Liver (tissue), 9 donors: Measurements from ENCODE around the gene PNKD. TPM values are rescaled to one million over a fixed set of nuclear protein-coding genes. Genes with fewer than 3 reads are reported as not detected.

Source experiments
- DNase-seq: peaks from one replicate; pipeline ENCODE4 v3.0.0-alpha.2; 2017; ENCODE audit warnings: low spot score
- H3K27ac ChIP-seq, 2 donors: one replicate each; pipeline ENCODE4 v1.7.0; 2013; ENCODE audit warnings: inconsistent platforms in 2 of 2, low read length in 2 of 2, control low read depth in 1 of 2, low read depth in 1 of 2, mild to moderate bottlenecking in 1 of 2
- H3K27me3 ChIP-seq, 4 donors: one replicate each; pipeline versions ENCODE4 v1.6.1 to v1.7.0; 2013; ENCODE audit warnings: low read length in 3 of 4, inconsistent platforms in 1 of 4, mild to moderate bottlenecking in 1 of 4, moderate library complexity in 1 of 4; ENCODE audit not compliant: control insufficient read depth in 4 of 4, insufficient read depth in 4 of 4
- H3K36me3 ChIP-seq, 4 donors: one replicate each; pipeline versions ENCODE4 v1.6.1 to v1.7.0; 2013; ENCODE audit warnings: low read length in 3 of 4, mild to moderate bottlenecking in 3 of 4, low read depth in 1 of 4, moderate library complexity in 1 of 4; ENCODE audit not compliant: control insufficient read depth in 4 of 4, insufficient read depth in 3 of 4
- H3K4me1 ChIP-seq, 4 donors: one replicate each; pipeline versions ENCODE4 v1.6.1 to v1.7.0; 2013; ENCODE audit warnings: low read length in 3 of 4, mild to moderate bottlenecking in 3 of 4, moderate library complexity in 1 of 4; ENCODE audit not compliant: control insufficient read depth in 4 of 4, insufficient read depth in 4 of 4
- H3K4me3 ChIP-seq, 3 donors: one replicate each; pipeline versions ENCODE4 v1.6.1 to v1.7.0; 2013; ENCODE audit warnings: low read length in 3 of 3, control low read depth in 1 of 3, low read depth in 1 of 3, mild to moderate bottlenecking in 1 of 3
- H3K9ac ChIP-seq, 2 donors: one replicate each; pipeline ENCODE4 v1.7.0; 2013; ENCODE audit warnings: low read length in 2 of 2, mild to moderate bottlenecking in 2 of 2, moderate library complexity in 2 of 2, control low read depth in 1 of 2, low read depth in 1 of 2
- H3K9me3 ChIP-seq, 4 donors: one replicate each; pipeline versions ENCODE4 v1.6.1 to v1.7.0; 2013; ENCODE audit warnings: low read length in 3 of 4; ENCODE audit not compliant: control insufficient read depth in 4 of 4
- CTCF ChIP-seq: fragments of 150-350 bp; IDR thresholded peaks from 2 replicates; pipeline ENCODE4 v1.5.1; 2017; ENCODE audit warnings: improper control_type of control experiment, low read depth, low read length; ENCODE audit not compliant: missing input control
- EGR1 ChIP-seq, 2 donors: IDR thresholded peaks; 2 replicates each; pipeline ENCODE4 v1.6.1; 2016 to 2018; ENCODE audit warnings: antibody characterized with exemption in 2 of 2, low read depth in 2 of 2
- FOXA1 ChIP-seq: IDR thresholded peaks from 2 replicates; pipeline ENCODE4 v1.6.1; 2016; ENCODE audit warnings: antibody characterized with exemption
- FOXA2 ChIP-seq: IDR thresholded peaks from 2 replicates; pipeline ENCODE4 v1.6.1; 2016; ENCODE audit warnings: antibody characterized with exemption
- GABPA ChIP-seq, 2 donors: IDR thresholded peaks in 1 of 2; conservative IDR thresholded peaks in 1 of 2; 2 replicates each; pipeline ENCODE4 v1.6.1; 2016; ENCODE audit warnings: antibody characterized with exemption in 2 of 2, mild to moderate bottlenecking in 1 of 2, moderate library complexity in 1 of 2
- HNF4A ChIP-seq, 2 donors: conservative IDR thresholded peaks; 2 replicates each; pipeline ENCODE4 v1.6.1; 2016; ENCODE audit warnings: antibody characterized with exemption in 2 of 2, mild to moderate bottlenecking in 2 of 2
- HNF4G ChIP-seq: IDR thresholded peaks from 2 replicates; pipeline ENCODE4 v1.6.1; 2016; ENCODE audit warnings: antibody characterized with exemption
- JUND ChIP-seq, 2 donors: IDR thresholded peaks; 2 replicates each; pipeline ENCODE4 v1.6.1; 2016; ENCODE audit warnings: antibody characterized with exemption in 2 of 2
- NR2F2 ChIP-seq: IDR thresholded peaks from 2 replicates; pipeline ENCODE4 v1.6.1; 2016; ENCODE audit warnings: antibody characterized with exemption
- RAD21 ChIP-seq, 2 donors: IDR thresholded peaks; 2 replicates each; pipeline ENCODE4 v1.6.1; 2016; ENCODE audit warnings: antibody characterized with exemption in 2 of 2, mild to moderate bottlenecking in 2 of 2
- RXRA ChIP-seq, 2 donors: IDR thresholded peaks; 2 replicates each; pipeline ENCODE4 v1.6.1; 2017 to 2018; ENCODE audit warnings: antibody characterized with exemption in 2 of 2, mild to moderate bottlenecking in 1 of 2
- SP1 ChIP-seq: IDR thresholded peaks from 2 replicates; pipeline ENCODE4 v1.6.1; 2018; ENCODE audit warnings: antibody characterized with exemption, mild to moderate bottlenecking
- TAF1 ChIP-seq: conservative IDR thresholded peaks from 2 replicates; pipeline ENCODE4 v1.6.1; 2016; ENCODE audit warnings: antibody characterized with exemption, mild to moderate bottlenecking
- YY1 ChIP-seq: IDR thresholded peaks from 2 replicates; pipeline ENCODE4 v1.6.1; 2016; ENCODE audit warnings: antibody characterized with exemption, mild to moderate bottlenecking
- ZBTB33 ChIP-seq: IDR thresholded peaks from 2 replicates; pipeline ENCODE4 v1.6.1; 2016; ENCODE audit warnings: antibody characterized with exemption
- WGBS: extraction: QIAGEN DNeasy Blood & Tissue Kit; methylation state at CpG from one replicate; pipeline ENCODE4 v1.1.7; 2013; 5-methylcytosine and 5-hydroxymethylcytosine counted together
- polyA plus RNA-seq, 2 donors: library from polyadenylated mRNA; stranded (reverse) in 1 of 2; unstranded in 1 of 2; fragments of 200-250 nt in 1 of 2; fragments of >200 nt in 1 of 2; fragmentation: Nextera tagmentation in 1 of 2; extraction: Ambion mirVana in 1 of 2; gene quantifications; one replicate each; pipeline versions ENCODE4 v1.2.1 to v1.2.3, GENCODE V29; 2013 to 2015
- total RNA-seq, 2 donors: library from RNA; depleted of rRNA; stranded (reverse); fragments of >200 nt; gene quantifications; one replicate each; pipeline ENCODE4 v1.2.3, GENCODE V29; 2014
- TF ChIP-seq, protein P1 (sequence below): IDR thresholded peaks from 2 replicates; pipeline ENCODE4 v1.6.1; 2016; ENCODE audit warnings: antibody characterized with exemption, mild to moderate bottlenecking
- TF ChIP-seq, protein P2 (sequence below): IDR thresholded peaks from 2 replicates; pipeline ENCODE4 v1.6.1; 2016; ENCODE audit warnings: antibody characterized with exemption
- TF ChIP-seq, protein P3 (sequence below): IDR thresholded peaks from 2 replicates; pipeline ENCODE4 v1.6.1; 2016; ENCODE audit warnings: antibody characterized with exemption
- donor health status: healthy.
- donor health status: healthy.
- donor health status: healthy.
- donor health status: healthy.
- donor health status: healthy.

PNKD gene
- total and polyA plus RNA-seq, 4 donors, result 28.5 to 161 (median 94.9) TPM

DNA sequence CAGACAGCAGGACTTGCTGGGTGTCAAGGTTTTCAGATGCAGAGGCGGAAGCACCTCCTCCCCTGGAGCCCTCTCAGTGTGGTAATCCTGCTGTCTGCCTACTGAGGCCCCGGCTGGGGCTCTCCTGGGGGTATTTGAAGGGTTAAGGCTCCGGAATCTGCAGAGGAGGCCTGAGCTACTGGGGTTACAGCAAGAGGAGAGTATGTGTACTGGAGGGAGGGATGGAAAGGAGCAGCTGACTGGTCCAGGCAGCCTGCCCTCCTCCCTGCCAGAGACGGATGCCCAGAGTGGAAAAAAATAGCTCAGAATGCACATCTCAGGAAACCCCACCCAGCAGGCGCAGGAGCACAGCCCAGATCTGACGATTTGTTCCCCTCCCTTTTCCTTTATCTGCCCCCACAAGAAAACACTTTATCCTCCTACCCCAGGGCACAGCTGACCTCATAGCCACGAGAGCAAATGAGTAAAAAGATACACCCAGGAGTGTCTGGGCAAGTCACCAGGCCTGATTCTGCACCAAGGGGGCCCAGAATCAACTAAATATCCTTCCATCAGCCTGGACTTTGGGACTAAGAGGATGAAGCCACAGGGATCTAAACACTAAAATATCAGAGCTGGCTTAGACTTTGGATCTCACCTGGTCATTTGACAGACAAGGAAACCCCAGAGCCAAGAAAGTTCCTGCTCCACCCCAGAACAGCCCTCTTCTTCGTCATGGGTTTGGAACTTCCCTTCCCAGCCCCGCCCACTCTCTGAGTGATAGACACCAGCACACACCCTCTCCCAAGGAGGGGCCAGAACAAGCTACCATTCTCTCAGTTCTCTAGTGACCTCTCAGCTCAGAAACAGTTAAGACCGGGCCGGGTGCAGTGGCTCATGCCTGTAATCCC, 16.5 kb downstream of the PNKD start:
- no peak overlapping the region for H3K4me3 ChIP-seq
- peak overlapping the region in 1 of 2 donors; percentile 79 for H3K9ac ChIP-seq
- H3K9me3 ChIP-seq, result no peaks in the 10 kb centered on the region
- no peaks in the 10 kb centered on the region for H3K36me3 ChIP-seq
- H3K4me1 ChIP-seq, result peaks cover 40 to 91% (median 77%) of the 10 kb centered on the region in 4 donors
- TF ChIP-seq JUND (IDR thresholded peaks at IDR 0.05), result peak; percentile 15 to 68
- TF ChIP-seq SP1, result peak; percentile 60
- no peak for TF ChIP-seq RAD21 (IDR thresholded peaks at IDR 0.05)
- peak; percentile 13 for TF ChIP-seq YY1
- no peak for TF ChIP-seq EGR1 (IDR thresholded peaks at IDR 0.05; ENCODE audit: low read depth in 2 of 2)
- TF ChIP-seq HNF4G, result peak; percentile 46
- no peak for TF ChIP-seq FOXA2
- TF ChIP-seq, protein P1, sequence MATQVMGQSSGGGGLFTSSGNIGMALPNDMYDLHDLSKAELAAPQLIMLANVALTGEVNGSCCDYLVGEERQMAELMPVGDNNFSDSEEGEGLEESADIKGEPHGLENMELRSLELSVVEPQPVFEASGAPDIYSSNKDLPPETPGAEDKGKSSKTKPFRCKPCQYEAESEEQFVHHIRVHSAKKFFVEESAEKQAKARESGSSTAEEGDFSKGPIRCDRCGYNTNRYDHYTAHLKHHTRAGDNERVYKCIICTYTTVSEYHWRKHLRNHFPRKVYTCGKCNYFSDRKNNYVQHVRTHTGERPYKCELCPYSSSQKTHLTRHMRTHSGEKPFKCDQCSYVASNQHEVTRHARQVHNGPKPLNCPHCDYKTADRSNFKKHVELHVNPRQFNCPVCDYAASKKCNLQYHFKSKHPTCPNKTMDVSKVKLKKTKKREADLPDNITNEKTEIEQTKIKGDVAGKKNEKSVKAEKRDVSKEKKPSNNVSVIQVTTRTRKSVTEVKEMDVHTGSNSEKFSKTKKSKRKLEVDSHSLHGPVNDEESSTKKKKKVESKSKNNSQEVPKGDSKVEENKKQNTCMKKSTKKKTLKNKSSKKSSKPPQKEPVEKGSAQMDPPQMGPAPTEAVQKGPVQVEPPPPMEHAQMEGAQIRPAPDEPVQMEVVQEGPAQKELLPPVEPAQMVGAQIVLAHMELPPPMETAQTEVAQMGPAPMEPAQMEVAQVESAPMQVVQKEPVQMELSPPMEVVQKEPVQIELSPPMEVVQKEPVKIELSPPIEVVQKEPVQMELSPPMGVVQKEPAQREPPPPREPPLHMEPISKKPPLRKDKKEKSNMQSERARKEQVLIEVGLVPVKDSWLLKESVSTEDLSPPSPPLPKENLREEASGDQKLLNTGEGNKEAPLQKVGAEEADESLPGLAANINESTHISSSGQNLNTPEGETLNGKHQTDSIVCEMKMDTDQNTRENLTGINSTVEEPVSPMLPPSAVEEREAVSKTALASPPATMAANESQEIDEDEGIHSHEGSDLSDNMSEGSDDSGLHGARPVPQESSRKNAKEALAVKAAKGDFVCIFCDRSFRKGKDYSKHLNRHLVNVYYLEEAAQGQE, result no peak
- peak; percentile 39 to 74 for TF ChIP-seq HNF4A (conservative IDR thresholded peaks at IDR 0.05)
- peak; percentile 32 for TF ChIP-seq NR2F2
- DNase-seq, result peak; percentile 83
- H3K27me3 ChIP-seq, result no peaks in the 10 kb centered on the region
- peak overlapping the region; percentile 80 to 84 for H3K27ac ChIP-seq
- WGBS, result 32% methylated on average over 11 of the region's 11 CpGs

DNA sequence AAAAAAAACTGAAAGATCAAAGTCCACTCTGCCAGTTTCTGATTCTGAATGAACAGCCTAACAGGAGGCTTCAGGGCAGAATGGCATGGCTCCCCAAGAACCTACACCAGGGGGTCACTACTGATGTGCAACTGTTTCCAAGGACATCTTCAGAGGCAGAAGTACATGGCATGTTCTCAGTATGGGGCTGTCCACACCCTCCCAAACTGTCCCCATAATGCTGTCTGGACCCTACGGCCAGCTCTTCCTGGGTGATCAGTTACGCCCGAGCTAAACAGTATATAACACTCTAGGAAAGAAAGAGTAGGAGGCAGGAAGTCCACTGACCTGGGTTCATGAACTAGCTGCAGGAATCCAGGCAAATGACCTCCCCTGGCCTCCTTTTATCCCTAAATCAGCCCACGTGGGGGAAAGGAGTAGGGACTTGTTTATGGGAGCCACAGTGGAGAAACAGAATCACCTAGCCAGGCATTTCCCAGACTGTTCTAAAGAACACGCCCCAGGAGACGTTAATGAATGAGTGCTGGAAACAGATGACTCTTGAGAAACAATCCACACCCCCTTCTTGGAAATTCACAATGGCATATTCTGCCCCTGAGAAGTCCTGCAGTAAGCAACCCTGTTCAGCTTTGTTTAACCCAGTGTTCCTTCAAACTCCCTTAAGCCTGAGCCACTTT, 19.5 kb downstream of the PNKD start:
- H3K36me3 ChIP-seq, result no peaks in the 10 kb centered on the region
- DNase-seq, result peak; percentile 53
- H3K9ac ChIP-seq, result peak overlapping the region; percentile 10 to 69
- peaks cover 33 to 78% (median 63%) of the 10 kb centered on the region in 4 donors for H3K4me1 ChIP-seq
- H3K27ac ChIP-seq, result peak overlapping the region; percentile 98 to 99
- WGBS, result 10% methylated on average over 6 of the region's 6 CpGs
- H3K27me3 ChIP-seq, result no peaks in the 10 kb centered on the region
- H3K9me3 ChIP-seq, result no peaks in the 10 kb centered on the region
- peak overlapping the region in 1 of 3 donors; percentile 69 for H3K4me3 ChIP-seq
- TF ChIP-seq GABPA (IDR thresholded peaks at IDR 0.05 in 1 of 2, conservative IDR thresholded peaks at IDR 0.05 in 1 of 2) (no peak), NR2F2 (peak; percentile 75), CTCF (no peak), HNF4A (conservative IDR thresholded peaks at IDR 0.05) (peak; percentile 77 to 85), JUND (IDR thresholded peaks at IDR 0.05) (peak in 1 of 2 donors; percentile 43), FOXA1 (no peak), RAD21 (IDR thresholded peaks at IDR 0.05) (peak in 1 of 2 donors; percentile 31), YY1 (peak; percentile 9), ZBTB33 (no peak), RXRA (IDR thresholded peaks at IDR 0.05) (peak; percentile 96 to 98), SP1 (peak; percentile 87), TAF1 (no peak), FOXA2 (no peak), HNF4G (peak; percentile 32)
- TF ChIP-seq, protein P2, sequence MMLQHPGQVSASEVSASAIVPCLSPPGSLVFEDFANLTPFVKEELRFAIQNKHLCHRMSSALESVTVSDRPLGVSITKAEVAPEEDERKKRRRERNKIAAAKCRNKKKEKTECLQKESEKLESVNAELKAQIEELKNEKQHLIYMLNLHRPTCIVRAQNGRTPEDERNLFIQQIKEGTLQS, result no peak
- TF ChIP-seq, protein P3, sequence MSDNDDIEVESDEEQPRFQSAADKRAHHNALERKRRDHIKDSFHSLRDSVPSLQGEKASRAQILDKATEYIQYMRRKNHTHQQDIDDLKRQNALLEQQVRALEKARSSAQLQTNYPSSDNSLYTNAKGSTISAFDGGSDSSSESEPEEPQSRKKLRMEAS, result peak; percentile 59
- TF ChIP-seq, protein P1, result peak; percentile 40
